Measurements from ENCODE around the gene BDKRB2.

BDKRB2 gene

GRCh38 chr14:96267916-96268315, 63.3 kb downstream of the BDKRB2 start:
- TF ChIP-seq CTCF (IDR thresholded peaks at IDR 0.05; ENCODE audit: control extremely low read depth, extremely low read depth, low read depth, missing control alignments): no peak
- ChIA-PET POLR2A (no interaction called here), CTCF (no interaction called here)
- no peak for DNase-seq (ENCODE audit: extremely low spot score)

GRCh38 chr14:96268431-96269358, 64.1 kb downstream of the BDKRB2 start:
- ChIA-PET CTCF (no interaction called here), POLR2A (no interaction called here)
- no peak for TF ChIP-seq CTCF (IDR thresholded peaks at IDR 0.05; ENCODE audit: control extremely low read depth, extremely low read depth, low read depth, missing control alignments)
- no peak for DNase-seq (ENCODE audit: extremely low spot score)

GRCh38 chr14:96269359-96269710, 64.7 kb downstream of the BDKRB2 start:
- TF ChIP-seq CTCF (IDR thresholded peaks at IDR 0.05; ENCODE audit: control extremely low read depth, extremely low read depth, low read depth, missing control alignments): no peak
- POLR2A ChIA-PET: no interaction called here
- CTCF ChIA-PET: no interaction called here
- no peak for DNase-seq (ENCODE audit: extremely low spot score)

GRCh38 chr14:96270565-96271420, 66.2 kb downstream of the BDKRB2 start:
- DNase-seq (ENCODE audit: extremely low spot score): no peak
- CTCF ChIA-PET: interaction anchor here (1.3 to 9.4 kb wide), 4 partner anchors 19 to 172 kb away, joined by 3 to 143 read pairs (median 22); no protein-coding TSS in a partner anchor
- TF ChIP-seq CTCF (IDR thresholded peaks at IDR 0.05; ENCODE audit: control extremely low read depth, extremely low read depth, low read depth, missing control alignments): no peak
- POLR2A ChIA-PET: no interaction called here

- CTCF ChIA-PET: interaction anchor here (1.3 to 9.4 kb wide), 4 partner anchors 20 to 173 kb away, joined by 3 to 143 read pairs (median 22); no protein-coding TSS in a partner anchor
- DNase-seq (ENCODE audit: extremely low spot score): no peak
- no peak for TF ChIP-seq CTCF (IDR thresholded peaks at IDR 0.05; ENCODE audit: control extremely low read depth, extremely low read depth, low read depth, missing control alignments)
- POLR2A ChIA-PET: no interaction called here
Measured at GRCh38 chr14:96271421-96271762, 66.8 kb downstream of the BDKRB2 start.

GRCh38 chr14:96272777-96273473, 68.3 kb downstream of the BDKRB2 start:
- DNase-seq (ENCODE audit: extremely low spot score): no peak
- POLR2A ChIA-PET: no interaction called here
- CTCF ChIA-PET: interaction anchor here (1.2 to 9.4 kb wide), 4 partner anchors 10 to 212 kb away, joined by 3 to 143 read pairs (median 25); no protein-coding TSS in a partner anchor
- TF ChIP-seq CTCF (IDR thresholded peaks at IDR 0.05; ENCODE audit: control extremely low read depth, extremely low read depth, low read depth, missing control alignments): no peak
